ENCODE results near the gene TSC22D3.

Gene TSC22D3

DNA sequence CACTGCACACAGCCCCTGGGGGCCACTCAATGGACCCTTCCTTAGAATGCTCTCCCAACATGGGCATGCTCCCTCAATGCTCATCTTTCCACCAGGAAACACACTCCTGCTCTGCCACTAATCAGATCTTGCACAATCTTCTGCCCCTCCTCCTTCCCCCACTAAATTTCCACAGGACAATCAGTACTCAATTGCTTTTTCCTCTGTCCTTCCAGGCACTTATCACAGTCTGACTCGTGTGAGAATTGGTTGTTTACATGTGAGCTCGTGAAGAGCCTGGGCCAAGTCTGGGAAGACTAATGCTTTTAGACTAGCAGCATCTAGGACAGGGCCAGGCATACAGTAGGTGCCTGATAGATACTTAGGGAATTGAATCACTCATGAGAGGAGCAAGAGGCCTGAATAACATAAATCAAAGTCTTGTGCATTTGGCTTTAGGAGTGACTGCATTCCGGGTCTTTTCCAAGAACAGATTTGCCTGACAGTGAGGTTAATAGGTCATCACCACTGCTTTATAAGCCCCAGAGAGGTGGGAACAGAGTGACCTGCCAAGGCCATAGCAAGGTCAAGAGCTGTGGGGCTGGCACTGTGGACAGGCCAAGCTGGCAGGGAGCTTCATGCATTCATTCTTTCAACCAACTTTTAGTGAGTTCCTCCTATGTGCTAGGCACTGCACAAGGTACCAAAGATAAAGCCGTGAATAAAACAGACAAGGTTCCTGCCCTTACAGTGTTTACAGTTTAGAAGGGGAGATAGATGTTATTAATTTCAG, 92.3 kb downstream of the TSC22D3 start:
- no peak overlapping the region for H3K4me3 ChIP-seq (ENCODE audit: low read depth, low read length)
- peak; percentile 56 for DNase-seq (ENCODE audit: low read depth)
- TF ChIP-seq, protein P1, sequence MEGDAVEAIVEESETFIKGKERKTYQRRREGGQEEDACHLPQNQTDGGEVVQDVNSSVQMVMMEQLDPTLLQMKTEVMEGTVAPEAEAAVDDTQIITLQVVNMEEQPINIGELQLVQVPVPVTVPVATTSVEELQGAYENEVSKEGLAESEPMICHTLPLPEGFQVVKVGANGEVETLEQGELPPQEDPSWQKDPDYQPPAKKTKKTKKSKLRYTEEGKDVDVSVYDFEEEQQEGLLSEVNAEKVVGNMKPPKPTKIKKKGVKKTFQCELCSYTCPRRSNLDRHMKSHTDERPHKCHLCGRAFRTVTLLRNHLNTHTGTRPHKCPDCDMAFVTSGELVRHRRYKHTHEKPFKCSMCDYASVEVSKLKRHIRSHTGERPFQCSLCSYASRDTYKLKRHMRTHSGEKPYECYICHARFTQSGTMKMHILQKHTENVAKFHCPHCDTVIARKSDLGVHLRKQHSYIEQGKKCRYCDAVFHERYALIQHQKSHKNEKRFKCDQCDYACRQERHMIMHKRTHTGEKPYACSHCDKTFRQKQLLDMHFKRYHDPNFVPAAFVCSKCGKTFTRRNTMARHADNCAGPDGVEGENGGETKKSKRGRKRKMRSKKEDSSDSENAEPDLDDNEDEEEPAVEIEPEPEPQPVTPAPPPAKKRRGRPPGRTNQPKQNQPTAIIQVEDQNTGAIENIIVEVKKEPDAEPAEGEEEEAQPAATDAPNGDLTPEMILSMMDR (conservative IDR thresholded peaks at IDR 0.05; ENCODE audit: low read depth, low read length) = no peak

DNA sequence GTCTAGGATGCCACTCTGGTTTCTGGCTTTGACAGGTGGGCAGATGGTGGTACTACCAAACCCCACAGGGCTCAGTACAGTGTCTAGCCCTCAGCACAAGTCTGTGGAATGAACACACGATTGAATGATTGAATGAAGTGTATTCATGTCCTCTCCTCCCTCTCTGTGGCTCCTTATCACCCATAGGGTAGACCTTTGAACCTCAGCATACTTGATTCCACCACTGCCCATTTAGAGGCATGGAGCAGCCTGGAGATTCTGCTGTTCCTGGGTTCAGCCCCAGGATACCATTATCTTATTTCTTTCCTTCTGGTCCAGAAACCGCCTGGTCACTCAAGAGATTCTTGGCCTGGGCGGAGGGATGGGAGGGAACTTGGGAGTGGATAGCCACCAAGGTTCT, 93.3 kb downstream of the TSC22D3 start:
- DNase-seq (ENCODE audit: low read depth) = no peak
- H3K4me3 ChIP-seq (ENCODE audit: low read depth, low read length) = no peak overlapping the region
- TF ChIP-seq, protein P1 (conservative IDR thresholded peaks at IDR 0.05; ENCODE audit: low read depth, low read length) = no peak

DNA sequence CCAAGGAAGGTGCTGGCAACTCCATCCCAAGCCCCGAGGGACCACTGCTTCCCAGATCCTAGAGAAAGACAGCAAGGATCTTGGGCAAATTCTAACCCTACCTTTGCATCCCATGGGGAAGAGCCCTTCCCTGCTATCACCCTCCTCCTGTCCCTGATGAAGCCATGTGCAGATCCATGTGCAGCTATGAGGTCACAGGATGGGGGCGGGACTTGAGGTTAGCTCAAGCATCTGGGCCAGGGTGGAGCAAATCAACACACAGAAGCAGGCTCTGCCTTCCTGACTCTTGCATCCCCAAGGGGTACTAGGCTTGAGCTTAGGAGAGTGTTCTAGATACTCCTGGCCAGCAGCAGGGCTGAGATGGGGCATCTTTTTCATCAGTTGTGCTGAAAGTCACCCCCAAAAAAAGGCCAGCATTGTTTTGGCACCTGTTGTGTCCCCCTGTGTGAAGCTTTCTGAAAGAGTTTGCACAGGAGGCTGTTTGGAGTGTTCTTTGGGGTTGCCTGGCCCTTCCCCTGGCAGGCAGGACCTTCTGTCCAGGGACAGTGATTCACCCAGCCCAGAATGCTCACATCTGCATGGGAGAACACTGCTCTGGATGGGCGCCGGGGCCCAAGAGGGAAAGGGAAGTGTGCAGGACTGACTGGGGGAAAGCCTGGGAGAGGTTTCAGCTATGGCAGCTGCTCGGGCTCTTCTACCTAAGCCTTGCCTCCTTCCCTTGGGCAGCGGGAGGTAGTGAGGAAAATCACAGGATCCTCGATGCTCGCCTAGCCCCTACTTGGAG, 96.4 kb downstream of the TSC22D3 start:
- peak; percentile 91 for DNase-seq (ENCODE audit: low read depth)
- TF ChIP-seq, protein P1 (conservative IDR thresholded peaks at IDR 0.05; ENCODE audit: low read depth, low read length) = no peak
- H3K4me3 ChIP-seq (ENCODE audit: low read depth, low read length) = no peak overlapping the region

DNA sequence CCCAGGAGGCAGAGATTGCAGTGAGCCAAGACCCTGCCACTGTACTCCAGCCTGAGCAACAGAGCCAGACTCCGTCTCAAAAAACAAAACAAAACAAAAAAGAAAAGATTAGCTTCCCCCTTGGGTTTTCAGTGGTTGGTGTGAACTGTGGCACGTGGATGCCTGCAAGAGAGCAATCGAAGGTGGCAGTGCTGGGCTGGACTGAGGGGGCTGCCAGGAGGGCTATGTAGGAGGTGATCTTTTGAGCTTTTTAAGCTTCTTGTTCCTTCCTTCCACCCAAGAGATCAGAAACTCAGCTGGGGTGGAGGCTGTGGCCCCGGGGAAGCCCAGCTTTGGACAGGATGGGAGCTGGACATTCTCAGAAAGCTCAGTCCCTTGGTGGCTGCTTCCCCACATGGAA, 97.7 kb downstream of the TSC22D3 start:
- DNase-seq (ENCODE audit: low read depth) = no peak
- TF ChIP-seq, protein P1 (conservative IDR thresholded peaks at IDR 0.05; ENCODE audit: low read depth, low read length) = no peak
- H3K4me3 ChIP-seq (ENCODE audit: low read depth, low read length) = no peak overlapping the region

DNA sequence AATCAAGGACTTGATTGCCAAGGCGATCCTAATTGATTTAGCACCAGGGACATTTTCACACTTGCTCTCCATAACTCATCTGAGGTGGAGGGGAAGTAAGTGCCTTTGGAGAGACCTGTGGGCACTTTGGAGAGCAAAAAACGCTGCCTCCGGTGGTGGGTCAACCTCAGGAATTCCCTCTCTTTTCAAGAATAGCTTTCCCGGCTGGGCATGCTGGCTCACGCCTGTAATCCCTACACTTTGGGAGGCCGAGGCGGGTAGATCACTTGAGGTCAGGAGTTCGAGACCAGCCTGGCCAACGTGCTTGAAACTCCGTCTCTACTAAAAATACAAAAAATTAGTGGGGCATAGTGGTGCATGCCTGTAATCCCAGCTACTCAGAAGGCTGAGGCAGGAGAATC, 98.1 kb downstream of the TSC22D3 start:
- peak; percentile 52 for DNase-seq (ENCODE audit: low read depth)
- TF ChIP-seq, protein P1 (conservative IDR thresholded peaks at IDR 0.05; ENCODE audit: low read depth, low read length) = no peak
- no peak overlapping the region for H3K4me3 ChIP-seq (ENCODE audit: low read depth, low read length)

DNA sequence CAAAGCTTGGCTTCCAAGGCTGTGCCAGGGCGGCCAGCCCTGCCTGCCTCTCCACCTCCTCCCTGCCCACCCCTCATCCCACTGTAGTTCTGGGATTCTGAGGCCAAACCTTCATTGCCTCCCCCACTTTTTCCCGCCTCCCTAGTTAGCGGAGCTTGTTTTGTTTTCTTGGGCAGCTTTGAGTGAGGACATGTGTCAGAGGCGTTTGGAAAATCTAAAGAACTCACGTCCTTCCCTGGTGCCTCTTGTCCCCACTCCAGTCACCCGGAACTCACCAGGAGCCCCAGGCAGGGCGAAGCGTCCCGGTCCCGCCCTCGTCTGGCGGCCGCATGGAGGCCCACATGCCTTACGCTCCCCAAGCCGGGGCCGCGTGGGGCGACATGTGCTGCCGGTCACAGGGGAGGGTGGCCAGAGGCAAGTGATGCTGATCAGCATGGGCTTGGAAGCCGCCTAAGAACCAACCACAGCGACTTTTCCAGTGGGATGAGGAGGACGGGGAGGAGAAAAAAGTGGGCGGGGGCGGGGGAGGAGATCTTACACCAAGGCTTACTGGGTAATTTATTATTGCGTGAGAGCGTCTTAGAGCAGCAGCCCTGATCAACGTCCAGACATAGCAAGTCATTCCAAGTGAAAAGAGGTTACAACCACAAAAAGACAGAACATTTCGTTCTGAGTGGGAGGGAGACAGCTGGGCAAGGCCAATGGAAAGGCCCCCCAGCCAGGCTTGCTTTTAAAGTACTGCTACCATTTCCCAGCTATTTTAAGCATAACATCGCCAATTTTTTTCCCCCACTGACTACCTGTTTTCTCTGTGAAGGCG, 98.8 kb downstream of the TSC22D3 start:
- peak; percentile 97 for DNase-seq (ENCODE audit: low read depth)

More for the DNA sequence above, 98.8 kb downstream of the TSC22D3 start:
- peak overlapping the region; percentile 72 for H3K4me3 ChIP-seq (ENCODE audit: low read depth, low read length)
- TF ChIP-seq, protein P1 (conservative IDR thresholded peaks at IDR 0.05; ENCODE audit: low read depth, low read length) = no peak

Data from choroid plexus epithelial cell (primary cell).